ENCODE results near the gene PLS1. TPM values are rescaled to one million over a fixed set of nuclear protein-coding genes. Genes with fewer than 3 reads are reported as not detected.

Gene PLS1
- polyA plus RNA-seq, 1 of the 3 experiments (the other 2 are of a cell fraction) = 2.9 TPM

GRCh38 chr3:142604940-142605339 is 8.7 kb downstream of the PLS1 start (continued):
- TF ChIP-seq EZH2phosphoT487 (IDR thresholded peaks at IDR 0.05; ENCODE audit: borderline replicate concordance, low read depth) = no peak
- TF ChIP-seq RXRA (IDR thresholded peaks at IDR 0.05; ENCODE audit: borderline replicate concordance, low read depth) = no peak
- no peak for TF ChIP-seq MXI1 (IDR thresholded peaks at IDR 0.05; ENCODE audit: low read depth, low read length)
- TF ChIP-seq, protein P1, sequence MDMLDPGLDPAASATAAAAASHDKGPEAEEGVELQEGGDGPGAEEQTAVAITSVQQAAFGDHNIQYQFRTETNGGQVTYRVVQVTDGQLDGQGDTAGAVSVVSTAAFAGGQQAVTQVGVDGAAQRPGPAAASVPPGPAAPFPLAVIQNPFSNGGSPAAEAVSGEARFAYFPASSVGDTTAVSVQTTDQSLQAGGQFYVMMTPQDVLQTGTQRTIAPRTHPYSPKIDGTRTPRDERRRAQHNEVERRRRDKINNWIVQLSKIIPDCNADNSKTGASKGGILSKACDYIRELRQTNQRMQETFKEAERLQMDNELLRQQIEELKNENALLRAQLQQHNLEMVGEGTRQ (IDR thresholded peaks at IDR 0.05; ENCODE audit: borderline replicate concordance, low read depth, low read length) = no peak
- TF ChIP-seq REST (IDR thresholded peaks at IDR 0.05; ENCODE audit: low read depth, low read length) = no peak
- TF ChIP-seq GATA2 (CRISPR knock-in tag; IDR thresholded peaks at IDR 0.05) = no peak
- no peak for TF ChIP-seq NRF1 (IDR thresholded peaks at IDR 0.05; ENCODE audit: low read depth, low read length)
- no peak for TF ChIP-seq RAD21 (IDR thresholded peaks at IDR 0.05; ENCODE audit: low read length)

DNA sequence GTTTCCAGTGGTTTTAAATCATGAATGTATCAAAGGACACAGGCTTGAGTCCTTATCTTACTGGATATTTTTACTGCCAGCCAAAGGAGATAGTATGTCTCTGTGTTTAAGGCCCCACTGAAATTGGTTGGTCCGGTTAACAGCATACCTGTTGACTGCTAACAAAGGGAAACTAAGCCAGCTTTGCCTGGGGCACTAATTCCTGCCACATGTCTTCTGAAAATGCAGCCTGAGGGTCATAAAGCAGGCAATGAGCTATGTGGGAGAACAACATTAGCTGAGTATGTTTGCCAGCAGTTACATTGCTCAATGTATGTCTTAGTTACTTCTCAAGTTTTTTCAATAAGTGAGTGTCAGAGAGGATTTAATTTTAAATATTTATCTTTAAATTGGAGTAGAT is 12.4 kb downstream of the PLS1 start:
- Histone ChIP-seq H3K9me2 (no peaks in the 10 kb centered on the region), H3K9me3 (no peaks in the 10 kb centered on the region), H3K27me3 (ENCODE audit: insufficient read depth) (no peaks in the 10 kb centered on the region), H4K20me1 (ENCODE audit: insufficient read depth) (no peaks in the 10 kb centered on the region), H3K79me2 (ENCODE audit: insufficient read depth) (no peaks in the 10 kb centered on the region), H3K4me2 (no peak overlapping the region), H3F3A (replicated peaks; ENCODE audit: insufficient read depth) (no peaks in the 10 kb centered on the region), H3K9ac (no peak overlapping the region), H2AFZ (ENCODE audit: low read depth) (no peak overlapping the region), H3K4me1 (ENCODE audit: control insufficient read depth in 1 of 2, insufficient read depth in 2 of 2, low read depth in 1 of 2, low read length in 1 of 2) (peaks cover 0 to 4% of the 10 kb centered on the region in 2 experiments; a peak in 1 of 4 replicates), H3K27ac (ENCODE audit: low read depth in 2 of 2, low read length in 1 of 2) (no peak overlapping the region), H3K36me3 (replicated peaks in 1 of 2; ENCODE audit: control insufficient read depth in 1 of 2, insufficient read depth in 2 of 2, low read length in 1 of 2) (no peaks in the 10 kb centered on the region), H3K4me3 (ENCODE audit: low read depth in 2 of 2, low read length in 1 of 2) (no peak overlapping the region)
- WGBS (ENCODE audit: low lambda C conversion rate) = 87% methylated on average over 1 of the region's 1 CpG
- TF ChIP-seq, protein P2, sequence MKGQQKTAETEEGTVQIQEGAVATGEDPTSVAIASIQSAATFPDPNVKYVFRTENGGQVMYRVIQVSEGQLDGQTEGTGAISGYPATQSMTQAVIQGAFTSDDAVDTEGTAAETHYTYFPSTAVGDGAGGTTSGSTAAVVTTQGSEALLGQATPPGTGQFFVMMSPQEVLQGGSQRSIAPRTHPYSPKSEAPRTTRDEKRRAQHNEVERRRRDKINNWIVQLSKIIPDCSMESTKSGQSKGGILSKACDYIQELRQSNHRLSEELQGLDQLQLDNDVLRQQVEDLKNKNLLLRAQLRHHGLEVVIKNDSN (IDR thresholded peaks at IDR 0.05; ENCODE audit: borderline replicate concordance, low read depth) = no peak
- no peak for TF ChIP-seq NRF1 (IDR thresholded peaks at IDR 0.05; ENCODE audit: low read depth, low read length)
- TF ChIP-seq, protein P3, sequence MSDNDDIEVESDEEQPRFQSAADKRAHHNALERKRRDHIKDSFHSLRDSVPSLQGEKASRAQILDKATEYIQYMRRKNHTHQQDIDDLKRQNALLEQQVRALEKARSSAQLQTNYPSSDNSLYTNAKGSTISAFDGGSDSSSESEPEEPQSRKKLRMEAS (IDR thresholded peaks at IDR 0.05; ENCODE audit: low read depth) = no peak
- no peak for TF ChIP-seq FOXJ3 (CRISPR knock-in tag; IDR thresholded peaks at IDR 0.05)
- no peak for TF ChIP-seq REST (IDR thresholded peaks at IDR 0.05; ENCODE audit: low read depth, low read length)
- TF ChIP-seq MXI1 (IDR thresholded peaks at IDR 0.05; ENCODE audit: low read depth, low read length) = no peak
- no peak for TF ChIP-seq GABPA (IDR thresholded peaks at IDR 0.05; ENCODE audit: low read depth)
- CTCF ChIA-PET = no interaction called here
- DNase-seq = no peak
- POLR2A ChIA-PET = no interaction called here

Data from SK-N-SH (cell line).